Osteoblast (primary cell): ENCODE data around the gene CDCA3. TPM values are rescaled to one million over a fixed set of nuclear protein-coding genes. Genes with fewer than 3 reads are reported as not detected.

Experiments
- DNase-seq: peaks from one replicate; pipeline ENCODE4 v3.0.0; 2011; ENCODE audit warnings: low spot score, mixed read lengths; ENCODE audit not compliant: insufficient read length; ENCODE audit errors: missing footprints
- H2AFZ ChIP-seq: 2 replicates; pipeline ENCODE4 v1.6.0; 2011; ENCODE audit warnings: mild to moderate bottlenecking, low read length
- H3K27ac ChIP-seq: 2 replicates; pipeline ENCODE4 v1.5.1; 2011; ENCODE audit warnings: mild to moderate bottlenecking, low read depth, low read length, moderate library complexity
- H3K27me3 ChIP-seq: 2 replicates; pipeline ENCODE4 v1.6.0; 2012; ENCODE audit warnings: mild to moderate bottlenecking, control low read depth, inconsistent platforms, low read length, moderate library complexity; ENCODE audit not compliant: insufficient read depth
- H3K36me3 ChIP-seq: 2 replicates; pipeline ENCODE4 v1.5.1; 2011; ENCODE audit warnings: mild to moderate bottlenecking, low read length, control low read depth, moderate library complexity; ENCODE audit not compliant: insufficient read depth
- H3K4me1 ChIP-seq: 2 replicates; pipeline ENCODE4 v1.5.1; 2011; ENCODE audit warnings: mild to moderate bottlenecking, low read length, control low read depth, moderate library complexity; ENCODE audit not compliant: insufficient read depth
- H3K4me2 ChIP-seq: 2 replicates; pipeline ENCODE4 v1.6.0; 2011; ENCODE audit warnings: mild to moderate bottlenecking, low read length; ENCODE audit not compliant: insufficient read depth
- H3K4me3 ChIP-seq: fragments of 200-600 bp; sonication (generic); 3 replicates; pipeline ENCODE4 v1.5.1; 2012; ENCODE audit warnings: mild to moderate bottlenecking, low read length, inconsistent platforms; ENCODE audit not compliant: insufficient read depth
- H3K79me2 ChIP-seq: 2 replicates; pipeline ENCODE4 v1.6.0; 2012; ENCODE audit warnings: mild to moderate bottlenecking, low read length, control low read depth, inconsistent platforms; ENCODE audit not compliant: insufficient read depth
- H3K9me3 ChIP-seq: 2 replicates; pipeline ENCODE4 v1.5.1; 2011; ENCODE audit warnings: low read depth, low read length, control low read depth
- H4K20me1 ChIP-seq: 2 replicates; pipeline ENCODE4 v1.6.0; 2012; ENCODE audit warnings: mild to moderate bottlenecking, low read length, control low read depth; ENCODE audit not compliant: insufficient read depth
- total RNA-seq: library from RNA; depleted of rRNA; stranded (reverse); fragments of >200 nt; gene quantifications from 2 replicates; pipeline ENCODE4 v1.2.3, GENCODE V29; 2012
- TF ChIP-seq, protein P1 (sequence below): IDR thresholded peaks from 2 replicates; pipeline ENCODE4 v1.5.1; 2011; ENCODE audit warnings: mild to moderate bottlenecking, low read depth, low read length, moderate library complexity; ENCODE audit errors: extremely low read depth

CDCA3 gene
- total RNA-seq, 1 donor = 4.0 TPM

DNA sequence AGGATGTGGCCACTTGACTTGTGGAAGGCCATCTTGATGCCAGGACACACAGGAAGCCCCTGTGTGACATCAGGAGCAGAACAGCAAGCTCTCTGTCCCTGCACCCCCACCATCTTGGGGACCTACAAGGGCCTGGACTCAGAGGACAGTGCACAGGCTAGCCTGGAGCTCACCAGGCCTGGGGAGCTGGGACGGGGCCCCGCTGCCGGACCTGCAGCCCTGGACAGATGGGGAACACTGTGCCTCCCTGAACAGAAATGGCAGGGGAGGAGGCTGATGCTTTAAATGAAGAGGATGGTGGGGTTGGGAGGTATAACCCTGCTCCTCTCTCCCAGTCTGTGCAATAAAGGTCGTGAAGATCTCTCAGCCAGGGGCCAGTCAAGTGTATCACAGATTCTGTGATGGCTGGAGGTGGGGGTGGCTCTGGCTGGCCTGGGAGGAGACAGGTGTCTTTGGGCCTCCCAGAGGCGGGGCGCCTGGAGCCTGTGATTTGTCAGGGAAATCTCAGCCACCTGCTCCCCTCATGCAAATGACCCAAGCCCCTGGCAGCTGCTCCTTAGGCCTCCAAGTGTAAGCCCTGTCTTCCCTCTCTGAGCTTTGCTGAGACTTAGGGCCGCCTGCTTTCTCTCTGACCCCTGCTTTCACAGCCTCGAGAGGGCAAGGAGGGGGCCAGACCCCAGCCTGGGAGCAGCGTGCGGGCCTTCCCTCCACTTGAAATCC is 11.4 kb downstream of the CDCA3 start:
- peak; percentile 51 for DNase-seq
- Histone ChIP-seq H3K9me3 (no peaks in the 10 kb centered on the region), H3K27me3 (no peaks in the 10 kb centered on the region), H3K36me3 (peaks cover 72% of the 10 kb centered on the region), H3K4me1 (no peaks in the 10 kb centered on the region), H3K4me3 (no peak overlapping the region), H3K79me2 (no peaks in the 10 kb centered on the region), H4K20me1 (peaks cover 8% of the 10 kb centered on the region), H3K27ac (no peak overlapping the region), H2AFZ (no peak overlapping the region), H3K4me2 (no peak overlapping the region)
- TF ChIP-seq, protein P1, sequence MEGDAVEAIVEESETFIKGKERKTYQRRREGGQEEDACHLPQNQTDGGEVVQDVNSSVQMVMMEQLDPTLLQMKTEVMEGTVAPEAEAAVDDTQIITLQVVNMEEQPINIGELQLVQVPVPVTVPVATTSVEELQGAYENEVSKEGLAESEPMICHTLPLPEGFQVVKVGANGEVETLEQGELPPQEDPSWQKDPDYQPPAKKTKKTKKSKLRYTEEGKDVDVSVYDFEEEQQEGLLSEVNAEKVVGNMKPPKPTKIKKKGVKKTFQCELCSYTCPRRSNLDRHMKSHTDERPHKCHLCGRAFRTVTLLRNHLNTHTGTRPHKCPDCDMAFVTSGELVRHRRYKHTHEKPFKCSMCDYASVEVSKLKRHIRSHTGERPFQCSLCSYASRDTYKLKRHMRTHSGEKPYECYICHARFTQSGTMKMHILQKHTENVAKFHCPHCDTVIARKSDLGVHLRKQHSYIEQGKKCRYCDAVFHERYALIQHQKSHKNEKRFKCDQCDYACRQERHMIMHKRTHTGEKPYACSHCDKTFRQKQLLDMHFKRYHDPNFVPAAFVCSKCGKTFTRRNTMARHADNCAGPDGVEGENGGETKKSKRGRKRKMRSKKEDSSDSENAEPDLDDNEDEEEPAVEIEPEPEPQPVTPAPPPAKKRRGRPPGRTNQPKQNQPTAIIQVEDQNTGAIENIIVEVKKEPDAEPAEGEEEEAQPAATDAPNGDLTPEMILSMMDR = no peak

DNA sequence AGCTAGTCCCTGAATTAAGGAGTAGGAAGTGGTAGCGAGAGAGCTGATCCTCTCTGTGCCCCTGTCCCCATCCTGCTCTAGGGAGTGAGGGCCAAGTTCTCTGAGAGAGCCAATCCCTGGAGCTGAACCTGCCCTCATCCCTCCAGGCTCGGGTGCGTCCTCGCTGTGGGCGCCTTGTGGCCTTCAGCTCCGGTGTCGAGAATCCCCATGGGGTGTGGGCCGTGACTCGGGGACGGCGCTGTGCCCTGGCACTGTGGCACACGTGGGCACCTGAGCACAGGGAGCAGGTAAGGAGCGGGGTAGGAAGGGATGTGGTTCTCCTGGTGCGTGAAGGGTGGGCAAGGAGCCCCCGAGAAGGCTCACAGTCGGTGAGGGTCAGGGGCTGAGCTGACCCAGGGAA is 12.2 kb downstream of the CDCA3 start:
- no peak overlapping the region for H2AFZ ChIP-seq
- H4K20me1 ChIP-seq = peaks cover 11% of the 10 kb centered on the region
- TF ChIP-seq, protein P1 = no peak
- no peak overlapping the region for H3K27ac ChIP-seq
- H3K4me2 ChIP-seq = no peak overlapping the region
- H3K36me3 ChIP-seq = peaks cover 74% of the 10 kb centered on the region
- H3K27me3 ChIP-seq = no peaks in the 10 kb centered on the region
- H3K9me3 ChIP-seq = no peaks in the 10 kb centered on the region
- H3K4me1 ChIP-seq = no peaks in the 10 kb centered on the region
- peaks cover 2% of the 10 kb centered on the region for H3K79me2 ChIP-seq
- H3K4me3 ChIP-seq = no peak overlapping the region
- peak; percentile 38 for DNase-seq

GRCh38 chr12:6837370-6838060 is 13.6 kb downstream of the CDCA3 start:
- Histone ChIP-seq H3K9me3 (no peaks in the 10 kb centered on the region), H3K79me2 (peaks cover 5% of the 10 kb centered on the region), H3K4me3 (no peak overlapping the region), H3K4me1 (no peaks in the 10 kb centered on the region), H3K36me3 (peaks cover 68% of the 10 kb centered on the region), H4K20me1 (peaks cover 16% of the 10 kb centered on the region), H2AFZ (no peak overlapping the region), H3K27me3 (no peaks in the 10 kb centered on the region), H3K27ac (no peak overlapping the region), H3K4me2 (no peak overlapping the region)
- TF ChIP-seq, protein P1 = no peak
- DNase-seq = no peak

GRCh38 chr12:6836851-6837250 is 14.2 kb downstream of the CDCA3 start:
- Histone ChIP-seq H4K20me1 (peaks cover 16% of the 10 kb centered on the region), H3K9me3 (no peaks in the 10 kb centered on the region), H3K4me2 (no peak overlapping the region), H3K4me3 (no peak overlapping the region), H2AFZ (no peak overlapping the region), H3K4me1 (no peaks in the 10 kb centered on the region), H3K27me3 (no peaks in the 10 kb centered on the region), H3K27ac (no peak overlapping the region), H3K36me3 (peaks cover 67% of the 10 kb centered on the region), H3K79me2 (peaks cover 7% of the 10 kb centered on the region)
- peak; percentile 63 for DNase-seq
- TF ChIP-seq, protein P1 = no peak
